Small intestine (tissue), 7 donors: ENCODE data around the gene GNG13. TPM values are rescaled to one million over a fixed set of nuclear protein-coding genes. Genes with fewer than 3 reads are reported as not detected.
"Not testable (repeated sequence)": the region's sequence is repeated elsewhere in the genome, so short reads cannot be mapped to it uniquely, and the experiment has no call there.

Experiments
- DNase-seq, 2 donors: peaks; one replicate each; pipeline versions ENCODE4 v3.0.0 to v3.0.0-alpha.2; 2013
- FAIRE-seq: peaks from 2 replicates; lab custom pipeline; 2012; peaks lifted over from hg19 to GRCh38; lab: Jason Lieb, UNC
- H3K27ac ChIP-seq, 3 donors: one replicate each; pipeline ENCODE4 v1.5.1; 2013; ENCODE audit warnings: low read length in 2 of 3, mild to moderate bottlenecking in 2 of 3, control low read depth in 1 of 3, inconsistent platforms in 1 of 3, low read depth in 1 of 3, moderate library complexity in 1 of 3
- H3K27me3 ChIP-seq, 3 donors: one replicate each; pipeline ENCODE4 v1.6.1; 2013; ENCODE audit warnings: low read length in 3 of 3, inconsistent platforms in 1 of 3; ENCODE audit not compliant: control insufficient read depth in 3 of 3, insufficient read depth in 3 of 3
- H3K36me3 ChIP-seq, 3 donors: one replicate each; pipeline ENCODE4 v1.6.1; 2013; ENCODE audit warnings: low read length in 3 of 3, inconsistent platforms in 1 of 3, low read depth in 1 of 3, mild to moderate bottlenecking in 1 of 3, moderate library complexity in 1 of 3; ENCODE audit not compliant: control insufficient read depth in 3 of 3, insufficient read depth in 2 of 3
- H3K4me1 ChIP-seq, 3 donors: one replicate each; pipeline ENCODE4 v1.6.1; 2013; ENCODE audit warnings: low read length in 2 of 3, inconsistent platforms in 1 of 3, low read depth in 1 of 3, mild to moderate bottlenecking in 1 of 3, moderate library complexity in 1 of 3; ENCODE audit not compliant: control insufficient read depth in 3 of 3, insufficient read depth in 2 of 3
- H3K4me3 ChIP-seq, 3 donors: one replicate each; pipeline ENCODE4 v1.5.1; 2013; ENCODE audit warnings: low read length in 3 of 3, control low read depth in 1 of 3, inconsistent platforms in 1 of 3, low read depth in 1 of 3, mild to moderate bottlenecking in 1 of 3, moderate library complexity in 1 of 3
- H3K9me3 ChIP-seq, 2 donors: one replicate each; pipeline ENCODE4 v1.6.1; 2013; ENCODE audit warnings: low read depth in 1 of 2, low read length in 1 of 2; ENCODE audit not compliant: control insufficient read depth in 2 of 2, insufficient read depth in 1 of 2
- WGBS, 3 donors: extraction: QIAGEN DNeasy Blood & Tissue Kit; methylation state at CpG; one replicate each; pipeline ENCODE4 v1.1.7; 2013; 5-methylcytosine and 5-hydroxymethylcytosine counted together
- polyA plus RNA-seq, 4 donors: library from polyadenylated mRNA; stranded (reverse) in 3 of 4; unstranded in 1 of 4; fragments of 200-250 nt in 3 of 4; fragments of 120-200 nt in 1 of 4; gene quantifications; one replicate each; pipeline versions ENCODE4 v1.2.1 to v1.2.3, GENCODE V29; 2013
- donor health status: healthy with polysubstance abuse.
- donor health status: control.
- donor health status: control.
- donor health status: Bipolar disorder and iron deficiency.
- donor health status: healthy.

Gene GNG13
- polyA plus RNA-seq, 4 donors: 0.73 to 3.0 (median 1.9) TPM

GRCh38 chr16:778447-778846, 22.1 kb downstream of the GNG13 start:
- Histone ChIP-seq H3K4me3 (no peak overlapping the region), H3K36me3 (no peaks in the 10 kb centered on the region), H3K27ac (no peak overlapping the region), H3K27me3 (peaks cover 2 to 5% (median 3%) of the 10 kb centered on the region in 3 donors), H3K9me3 (no peaks in the 10 kb centered on the region), H3K4me1 (peaks cover 0 to 7% (median 0%) of the 10 kb centered on the region in 3 donors)
- DNase-seq: no peak
- WGBS, 3 donors: 65 to 78% (median 76%) methylated on average over 11 of the region's 11 CpGs
- no peak for FAIRE-seq

GRCh38 chr16:777826-778225, 22.7 kb downstream of the GNG13 start:
- peaks cover 2 to 5% (median 3%) of the 10 kb centered on the region in 3 donors for H3K27me3 ChIP-seq
- H3K36me3 ChIP-seq: no peaks in the 10 kb centered on the region

GRCh38 chr16:776824-777223, 23.7 kb downstream of the GNG13 start:
- DNase-seq (no peak), FAIRE-seq (no peak)
- peaks cover 2 to 5% (median 3%) of the 10 kb centered on the region in 3 donors for H3K27me3 ChIP-seq
- H3K9me3 ChIP-seq: no peaks in the 10 kb centered on the region
- no peaks in the 10 kb centered on the region for H3K36me3 ChIP-seq
- WGBS, 3 donors: 40 to 75% (median 46%) methylated on average over 9 of the region's 9 CpGs
- H3K27ac ChIP-seq: no peak overlapping the region
- H3K4me1 ChIP-seq: no peaks in the 10 kb centered on the region
- H3K4me3 ChIP-seq: no peak overlapping the region

More at GRCh38 chr16:777826-778225, 22.7 kb downstream of the GNG13 start:
- no peak for DNase-seq
- no peak for FAIRE-seq
- WGBS, 3 donors: 18 to 24% (median 20%) methylated on average over 16 of the region's 16 CpGs
- H3K27ac ChIP-seq: no peak overlapping the region
- no peaks in the 10 kb centered on the region for H3K9me3 ChIP-seq
- no peak overlapping the region for H3K4me3 ChIP-seq
- peaks cover 0 to under 1% (median 0%) of the 10 kb centered on the region in 3 donors for H3K4me1 ChIP-seq

GRCh38 chr16:776298-776697, 24.2 kb downstream of the GNG13 start:
- H3K27me3 ChIP-seq, H3K9me3 ChIP-seq, FAIRE-seq, DNase-seq, H3K4me1 ChIP-seq, H3K36me3 ChIP-seq, H3K27ac ChIP-seq, H3K4me3 ChIP-seq: not testable (repeated sequence)
- WGBS, 3 donors: 83 to 86% (median 84%) methylated on average over 10 of the region's 10 CpGs

GRCh38 chr16:775236-775796, 25.2 kb downstream of the GNG13 start:
- WGBS, 3 donors: 63 to 78% (median 69%) methylated on average over 26 to 36 of the region's 36 CpGs
- Histone ChIP-seq H3K27me3 (peaks cover 2 to 5% (median 3%) of the 10 kb centered on the region in 3 donors), H3K4me3 (no peak overlapping the region), H3K9me3 (no peaks in the 10 kb centered on the region), H3K27ac (no peak overlapping the region), H3K36me3 (no peaks in the 10 kb centered on the region), H3K4me1 (no peaks in the 10 kb centered on the region)
- DNase-seq (no peak), FAIRE-seq (no peak)

GRCh38 chr16:774086-775001, 26.2 kb downstream of the GNG13 start:
- Histone ChIP-seq H3K36me3 (no peaks in the 10 kb centered on the region), H3K4me3 (no peak overlapping the region), H3K27ac (no peak overlapping the region), H3K27me3 (peaks cover 2 to 5% (median 3%) of the 10 kb centered on the region in 3 donors), H3K4me1 (no peaks in the 10 kb centered on the region), H3K9me3 (no peaks in the 10 kb centered on the region)
- FAIRE-seq (no peak), DNase-seq (no peak)
- 64 to 79% (median 71%) methylated on average over 32 to 46 of the region's 46 CpGs for WGBS, 3 donors

- FAIRE-seq (no peak), DNase-seq (no peak)
- no peak overlapping the region for H3K4me3 ChIP-seq
- no peaks in the 10 kb centered on the region for H3K4me1 ChIP-seq
- 79 to 85% (median 84%) methylated on average over 17 to 18 of the region's 18 CpGs for WGBS, 3 donors
- no peaks in the 10 kb centered on the region for H3K9me3 ChIP-seq
- H3K27me3 ChIP-seq: peaks cover 0 to 5% (median 0%) of the 10 kb centered on the region in 3 donors
- no peak overlapping the region for H3K27ac ChIP-seq
- H3K36me3 ChIP-seq: no peaks in the 10 kb centered on the region
Observed at GRCh38 chr16:772959-773358, 27.6 kb downstream of the GNG13 start.

- no peak for DNase-seq
Observed at GRCh38 chr16:770411-770810, 30.1 kb downstream of the GNG13 start.

More at GRCh38 chr16:770411-770810, 30.1 kb downstream of the GNG13 start:
- Histone ChIP-seq H3K9me3 (no peaks in the 10 kb centered on the region), H3K27ac (no peak overlapping the region), H3K4me3 (no peak overlapping the region), H3K27me3 (no peaks in the 10 kb centered on the region), H3K36me3 (no peaks in the 10 kb centered on the region), H3K4me1 (no peaks in the 10 kb centered on the region)
- WGBS, 3 donors: 77 to 80% (median 77%) methylated on average over 8 to 13 of the region's 13 CpGs
- no peak for FAIRE-seq
